ENCODE measurements around the gene PCIF1.

The PCIF1 gene

DNA sequence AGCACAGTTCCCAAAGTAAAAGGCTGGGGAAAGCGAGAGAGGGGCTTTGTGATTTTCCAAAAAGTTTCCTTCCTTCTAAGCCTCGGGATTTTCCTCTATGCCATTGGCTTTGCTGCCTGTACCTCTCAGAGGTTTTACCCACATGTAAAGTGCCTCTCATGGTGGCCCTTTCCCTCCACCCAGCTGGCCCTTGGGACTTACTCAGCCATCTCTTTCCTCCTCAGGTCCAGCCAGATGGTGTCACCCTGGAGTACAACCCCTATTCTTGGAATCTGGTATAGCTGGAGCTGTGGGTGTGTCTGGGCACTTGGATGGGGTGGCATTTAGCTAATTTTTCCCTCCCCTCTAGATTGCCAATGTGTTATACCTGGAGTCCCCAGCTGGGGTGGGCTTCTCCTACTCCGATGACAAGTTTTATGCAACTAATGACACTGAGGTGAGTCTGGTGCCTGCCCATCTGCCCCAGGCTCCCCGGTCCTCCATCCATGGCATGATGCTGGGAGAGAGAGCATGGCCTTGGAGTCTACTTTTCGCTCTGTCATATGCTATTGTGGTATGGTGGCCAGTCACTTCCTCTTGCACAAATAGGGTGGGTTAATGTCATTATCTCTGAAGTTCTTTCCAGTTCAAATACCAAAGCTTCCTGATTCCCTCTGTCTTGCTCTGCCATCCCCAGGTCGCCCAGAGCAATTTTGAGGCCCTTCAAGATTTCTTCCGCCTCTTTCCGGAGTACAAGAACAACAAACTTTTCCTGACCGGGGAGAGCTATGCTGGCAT lies 42.2 kb upstream of the PCIF1 start:
- Histone ChIP-seq H3K27me3 (ENCODE audit: control insufficient read depth in 3 of 3, insufficient read depth in 3 of 3, low read depth in 1 of 3, low read length in 3 of 3) (peaks cover 0 to 7% (median 0%) of the 10 kb centered on the region in 3 experiments), H4K91ac (ENCODE audit: low read depth, low read length, poor library complexity) (no peak overlapping the region), H2AFZ (ENCODE audit: low read length) (peak overlapping the region; percentile 90), H2BK12ac (ENCODE audit: low read length) (no peak overlapping the region), H3K18ac (ENCODE audit: low read length) (no peak overlapping the region), H3K79me1 (ENCODE audit: low read depth, low read length) (peaks cover 2% of the 10 kb centered on the region), H2BK5ac (ENCODE audit: low read length) (peak overlapping the region; percentile 62), H3K9ac (ENCODE audit: low read depth, low read length, poor library complexity) (peak overlapping the region; percentile 12), H3K14ac (ENCODE audit: low read length) (no peak overlapping the region), H3K4me3 (ENCODE audit: low read length in 2 of 2) (peak overlapping the region in 1 of 2 donors; percentile 66), H2BK15ac (ENCODE audit: low read length) (no peak overlapping the region), H3K4ac (ENCODE audit: low read length) (no peak overlapping the region), H3K27ac (replicated peaks; ENCODE audit: low read length) (no peak overlapping the region), H3K36me3 (replicated peaks in 1 of 2; ENCODE audit: control insufficient read depth in 2 of 2, insufficient read depth in 2 of 2, low read length in 2 of 2) (peaks cover 7 to 34% of the 10 kb centered on the region in 2 donors), H2AK5ac (ENCODE audit: low read depth, low read length) (no peak overlapping the region), H3K23ac (ENCODE audit: low read depth, low read length, poor library complexity) (no peak overlapping the region), H3K4me1 (ENCODE audit: control insufficient read depth in 2 of 2, insufficient read depth in 1 of 2, low read depth in 1 of 2, low read length in 2 of 2) (peaks cover 5 to 6% of the 10 kb centered on the region in 2 donors), H3K4me2 (ENCODE audit: insufficient read depth, low read length, poor library complexity, severe bottlenecking) (no peak overlapping the region), H2BK120ac (ENCODE audit: low read depth, low read length) (no peak overlapping the region), H4K8ac (ENCODE audit: low read depth, low read length) (no peak overlapping the region), H3K9me3 (replicated peaks in 1 of 2; ENCODE audit: control insufficient read depth in 2 of 2, insufficient read depth in 1 of 2, low read depth in 1 of 2, low read length in 2 of 2) (no peaks in the 10 kb centered on the region)
- WGBS, 2 donors (ENCODE audit: extremely low coverage in 2 of 2, insufficient read length in 2 of 2, insufficient replicate concordance in 1 of 2), result no CpG with 5 or more reads among the region's 9 CpGs
- no peak for DNase-seq (ENCODE audit: low spot score)

DNA sequence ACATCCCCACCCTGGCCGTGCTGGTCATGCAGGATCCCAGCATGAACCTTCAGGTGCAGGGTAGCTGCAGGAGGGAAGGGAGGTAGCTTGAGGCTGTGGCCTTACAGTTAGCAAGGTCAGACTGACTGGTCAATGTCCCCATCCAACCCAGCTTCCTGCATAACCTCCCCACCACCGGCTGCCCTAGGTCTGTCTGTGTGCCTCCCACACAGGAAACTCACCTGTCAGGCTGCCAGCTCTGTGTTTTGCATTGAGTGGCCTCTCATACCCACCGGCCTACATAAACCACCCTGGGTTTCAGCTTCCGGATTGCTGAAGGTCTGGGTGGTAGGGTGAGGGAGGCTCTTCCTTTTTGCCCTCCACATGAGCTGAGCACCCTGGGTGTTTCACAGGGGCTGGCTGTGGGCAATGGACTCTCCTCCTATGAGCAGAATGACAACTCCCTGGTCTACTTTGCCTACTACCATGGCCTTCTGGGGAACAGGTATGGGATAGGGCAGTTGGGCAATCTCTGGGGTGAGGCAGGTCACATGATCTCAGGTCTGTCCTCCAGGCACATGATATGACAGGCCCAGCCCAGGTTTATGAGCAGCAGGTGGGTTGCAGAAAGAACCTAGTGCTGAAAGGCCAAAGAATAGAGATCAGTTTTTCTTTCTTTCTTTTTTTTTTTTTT lies 41.5 kb upstream of the PCIF1 start:
- H3K4me2 ChIP-seq (ENCODE audit: insufficient read depth, low read length, poor library complexity, severe bottlenecking), result no peak overlapping the region
- peak overlapping the region; percentile 62 for H2BK5ac ChIP-seq (ENCODE audit: low read length)
- no peak overlapping the region for H3K4me3 ChIP-seq (ENCODE audit: low read length in 2 of 2)
- peaks cover 2% of the 10 kb centered on the region for H3K79me1 ChIP-seq (ENCODE audit: low read depth, low read length)
- H3K14ac ChIP-seq (ENCODE audit: low read length), result no peak overlapping the region
- H3K27me3 ChIP-seq (ENCODE audit: control insufficient read depth in 3 of 3, insufficient read depth in 3 of 3, low read depth in 1 of 3, low read length in 3 of 3), result peaks cover 0 to 7% (median 0%) of the 10 kb centered on the region in 3 experiments
- no peak overlapping the region for H3K23ac ChIP-seq (ENCODE audit: low read depth, low read length, poor library complexity)
- no peak overlapping the region for H3K4ac ChIP-seq (ENCODE audit: low read length)
- H2AFZ ChIP-seq (ENCODE audit: low read length), result no peak overlapping the region
- H3K4me1 ChIP-seq (ENCODE audit: control insufficient read depth in 2 of 2, insufficient read depth in 1 of 2, low read depth in 1 of 2, low read length in 2 of 2), result peaks cover 5 to 6% of the 10 kb centered on the region in 2 donors
- H4K8ac ChIP-seq (ENCODE audit: low read depth, low read length), result no peak overlapping the region
- WGBS, 2 donors (ENCODE audit: extremely low coverage in 2 of 2, insufficient read length in 2 of 2, insufficient replicate concordance in 1 of 2), result no CpG with 5 or more reads among the region's 4 CpGs
- H3K9ac ChIP-seq (ENCODE audit: low read depth, low read length, poor library complexity), result peak overlapping the region; percentile 12
- no peak overlapping the region for H2BK15ac ChIP-seq (ENCODE audit: low read length)
- no peak overlapping the region for H4K91ac ChIP-seq (ENCODE audit: low read depth, low read length, poor library complexity)
- H2BK120ac ChIP-seq (ENCODE audit: low read depth, low read length), result no peak overlapping the region
- H2BK12ac ChIP-seq (ENCODE audit: low read length), result no peak overlapping the region
- H3K27ac ChIP-seq (replicated peaks; ENCODE audit: low read length), result no peak overlapping the region
- peaks cover 13 to 36% of the 10 kb centered on the region in 2 donors for H3K36me3 ChIP-seq (replicated peaks in 1 of 2; ENCODE audit: control insufficient read depth in 2 of 2, insufficient read depth in 2 of 2, low read length in 2 of 2)
- H3K18ac ChIP-seq (ENCODE audit: low read length), result no peak overlapping the region
- DNase-seq (ENCODE audit: low spot score), result no peak
- H2AK5ac ChIP-seq (ENCODE audit: low read depth, low read length), result no peak overlapping the region
- no peaks in the 10 kb centered on the region for H3K9me3 ChIP-seq (replicated peaks in 1 of 2; ENCODE audit: control insufficient read depth in 2 of 2, insufficient read depth in 1 of 2, low read depth in 1 of 2, low read length in 2 of 2)

DNA sequence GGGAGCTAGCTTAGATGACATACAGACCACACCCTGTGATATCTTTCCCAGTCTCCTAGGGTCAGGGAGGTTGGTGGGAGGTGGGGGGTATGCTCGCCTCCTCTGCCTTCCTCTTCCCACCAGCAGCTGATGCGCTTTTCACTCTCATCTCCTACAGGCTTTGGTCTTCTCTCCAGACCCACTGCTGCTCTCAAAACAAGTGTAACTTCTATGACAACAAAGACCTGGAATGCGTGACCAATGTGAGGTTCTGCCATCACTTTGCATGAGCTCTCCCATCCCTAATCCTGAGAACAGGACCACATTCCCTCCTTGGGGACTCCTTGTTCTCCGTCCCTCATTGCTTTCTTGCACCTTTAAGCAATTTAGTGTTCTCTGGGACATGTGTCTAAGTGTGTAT lies 40.7 kb upstream of the PCIF1 start:
- H4K91ac ChIP-seq (ENCODE audit: low read depth, low read length, poor library complexity), result no peak overlapping the region
- no peak overlapping the region for H3K18ac ChIP-seq (ENCODE audit: low read length)
- no peak overlapping the region for H2AFZ ChIP-seq (ENCODE audit: low read length)
- peaks cover 13 to 44% of the 10 kb centered on the region in 2 donors for H3K36me3 ChIP-seq (replicated peaks in 1 of 2; ENCODE audit: control insufficient read depth in 2 of 2, insufficient read depth in 2 of 2, low read length in 2 of 2)
- no peak overlapping the region for H2AK5ac ChIP-seq (ENCODE audit: low read depth, low read length)
- peaks cover 2% of the 10 kb centered on the region for H3K79me1 ChIP-seq (ENCODE audit: low read depth, low read length)
- no peak overlapping the region for H2BK15ac ChIP-seq (ENCODE audit: low read length)
- H4K8ac ChIP-seq (ENCODE audit: low read depth, low read length), result no peak overlapping the region
- H3K9ac ChIP-seq (ENCODE audit: low read depth, low read length, poor library complexity), result no peak overlapping the region
- H3K27ac ChIP-seq (replicated peaks; ENCODE audit: low read length), result no peak overlapping the region
- no peak overlapping the region for H3K4me2 ChIP-seq (ENCODE audit: insufficient read depth, low read length, poor library complexity, severe bottlenecking)
- H3K9me3 ChIP-seq (replicated peaks in 1 of 2; ENCODE audit: control insufficient read depth in 2 of 2, insufficient read depth in 1 of 2, low read depth in 1 of 2, low read length in 2 of 2), result no peaks in the 10 kb centered on the region
- H3K27me3 ChIP-seq (ENCODE audit: control insufficient read depth in 3 of 3, insufficient read depth in 3 of 3, low read depth in 1 of 3, low read length in 3 of 3), result peaks cover 0 to 7% (median 0%) of the 10 kb centered on the region in 3 experiments
- no peak overlapping the region for H3K14ac ChIP-seq (ENCODE audit: low read length)
- H2BK12ac ChIP-seq (ENCODE audit: low read length), result no peak overlapping the region
- DNase-seq (ENCODE audit: low spot score), result no peak
- no CpG with 5 or more reads among the region's 4 CpGs for WGBS, 2 donors (ENCODE audit: extremely low coverage in 2 of 2, insufficient read length in 2 of 2, insufficient replicate concordance in 1 of 2)
- H3K23ac ChIP-seq (ENCODE audit: low read depth, low read length, poor library complexity), result no peak overlapping the region
- H2BK5ac ChIP-seq (ENCODE audit: low read length), result no peak overlapping the region
- no peak overlapping the region for H2BK120ac ChIP-seq (ENCODE audit: low read depth, low read length)
- H3K4ac ChIP-seq (ENCODE audit: low read length), result no peak overlapping the region
- no peak overlapping the region for H3K4me3 ChIP-seq (ENCODE audit: low read length in 2 of 2)
- peaks cover 5 to 6% of the 10 kb centered on the region in 2 donors for H3K4me1 ChIP-seq (ENCODE audit: control insufficient read depth in 2 of 2, insufficient read depth in 1 of 2, low read depth in 1 of 2, low read length in 2 of 2)

DNA sequence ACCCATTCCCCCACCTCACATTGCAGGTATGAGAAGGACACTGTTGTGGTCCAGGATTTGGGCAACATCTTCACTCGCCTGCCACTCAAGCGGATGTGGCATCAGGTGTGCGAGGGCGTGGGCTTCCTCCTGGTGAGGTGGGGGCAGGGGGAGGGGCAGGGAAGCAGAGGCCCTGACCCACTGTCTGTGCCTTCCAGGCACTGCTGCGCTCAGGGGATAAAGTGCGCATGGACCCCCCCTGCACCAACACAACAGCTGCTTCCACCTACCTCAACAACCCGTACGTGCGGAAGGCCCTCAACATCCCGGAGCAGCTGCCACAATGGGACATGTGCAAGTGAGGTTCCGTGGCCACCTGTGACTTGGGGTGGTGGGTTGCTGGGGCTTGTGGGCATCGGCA lies 39.7 kb upstream of the PCIF1 start:
- no peak overlapping the region for H2BK12ac ChIP-seq (ENCODE audit: low read length)
- no peak overlapping the region for H4K91ac ChIP-seq (ENCODE audit: low read depth, low read length, poor library complexity)
- no peak overlapping the region for H2AK5ac ChIP-seq (ENCODE audit: low read depth, low read length)
- H2BK15ac ChIP-seq (ENCODE audit: low read length), result no peak overlapping the region
- no peak overlapping the region for H2BK120ac ChIP-seq (ENCODE audit: low read depth, low read length)
- H2AFZ ChIP-seq (ENCODE audit: low read length), result no peak overlapping the region
- no peak overlapping the region for H3K18ac ChIP-seq (ENCODE audit: low read length)
- no peak overlapping the region for H4K8ac ChIP-seq (ENCODE audit: low read depth, low read length)
- no peak for DNase-seq (ENCODE audit: low spot score)
- peaks cover 0 to 7% (median 0%) of the 10 kb centered on the region in 3 experiments for H3K27me3 ChIP-seq (ENCODE audit: control insufficient read depth in 3 of 3, insufficient read depth in 3 of 3, low read depth in 1 of 3, low read length in 3 of 3)
- peak overlapping the region; percentile 10 for H3K23ac ChIP-seq (ENCODE audit: low read depth, low read length, poor library complexity)
- H3K4me3 ChIP-seq (ENCODE audit: low read length in 2 of 2), result no peak overlapping the region
- peaks cover 15 to 54% of the 10 kb centered on the region in 2 donors for H3K36me3 ChIP-seq (replicated peaks in 1 of 2; ENCODE audit: control insufficient read depth in 2 of 2, insufficient read depth in 2 of 2, low read length in 2 of 2)
- no peaks in the 10 kb centered on the region for H3K9me3 ChIP-seq (replicated peaks in 1 of 2; ENCODE audit: control insufficient read depth in 2 of 2, insufficient read depth in 1 of 2, low read depth in 1 of 2, low read length in 2 of 2)
- no peak overlapping the region for H3K9ac ChIP-seq (ENCODE audit: low read depth, low read length, poor library complexity)
- no peak overlapping the region for H3K14ac ChIP-seq (ENCODE audit: low read length)
- no peak overlapping the region for H3K4ac ChIP-seq (ENCODE audit: low read length)
- H3K4me1 ChIP-seq (ENCODE audit: control insufficient read depth in 2 of 2, insufficient read depth in 1 of 2, low read depth in 1 of 2, low read length in 2 of 2), result peaks cover 5 to 6% of the 10 kb centered on the region in 2 donors
- H3K79me1 ChIP-seq (ENCODE audit: low read depth, low read length), result peaks cover 2% of the 10 kb centered on the region
- no CpG with 5 or more reads among the region's 12 CpGs for WGBS, 2 donors (ENCODE audit: extremely low coverage in 2 of 2, insufficient read length in 2 of 2, insufficient replicate concordance in 1 of 2)
- H3K27ac ChIP-seq (replicated peaks; ENCODE audit: low read length), result no peak overlapping the region
- H2BK5ac ChIP-seq (ENCODE audit: low read length), result peak overlapping the region; percentile 42
- no peak overlapping the region for H3K4me2 ChIP-seq (ENCODE audit: insufficient read depth, low read length, poor library complexity, severe bottlenecking)

All from neuronal stem cell (in vitro differentiated cells).